ENCODE data around the gene SRA1.
"Not testable (repeated sequence)": the region's sequence is repeated elsewhere in the genome, so short reads cannot be mapped to it uniquely, and the experiment has no call there.

- not testable (repeated sequence) for TF ChIP-seq CTCF (IDR thresholded peaks at IDR 0.05; ENCODE audit: low read depth, low read length); EZH2phosphoT487 (IDR thresholded peaks at IDR 0.05; ENCODE audit: low read depth)
Measured at GRCh38 chr5:140603446-140603698, 46.1 kb upstream of the SRA1 start.

All from OCI-LY3 (cell line).